ENCODE data around the gene RFTN2. TPM values are rescaled to one million over a fixed set of nuclear protein-coding genes. Genes with fewer than 3 reads are reported as not detected.

RFTN2 gene
- polyA plus RNA-seq, 1 of the 3 experiments (the other 2 are of a cell fraction) = 0.05 TPM

- H3K4me1 ChIP-seq (ENCODE audit: control insufficient read depth in 1 of 2, insufficient read depth in 2 of 2, low read depth in 1 of 2, low read length in 1 of 2) = no peaks in the 10 kb centered on the region
- no peaks in the 10 kb centered on the region for H3F3A ChIP-seq (replicated peaks; ENCODE audit: insufficient read depth)
- H3K27ac ChIP-seq (ENCODE audit: low read depth in 2 of 2, low read length in 1 of 2) = no peak overlapping the region
- 67% methylated on average over 3 of the region's 3 CpGs for WGBS (ENCODE audit: low lambda C conversion rate)
- H3K79me2 ChIP-seq (ENCODE audit: insufficient read depth) = no peaks in the 10 kb centered on the region
- no peaks in the 10 kb centered on the region for H3K9me3 ChIP-seq
- H4K20me1 ChIP-seq (ENCODE audit: insufficient read depth) = no peaks in the 10 kb centered on the region
- H3K27me3 ChIP-seq (ENCODE audit: insufficient read depth) = no peaks in the 10 kb centered on the region
- TF ChIP-seq ELF1 (IDR thresholded peaks at IDR 0.05) (no peak), RXRA (IDR thresholded peaks at IDR 0.05; ENCODE audit: borderline replicate concordance, low read depth) (no peak), RAD21 (IDR thresholded peaks at IDR 0.05; ENCODE audit: low read length) (no peak), SMC3 (IDR thresholded peaks at IDR 0.05; ENCODE audit: low read depth, low read length) (no peak), EP300 (IDR thresholded peaks at IDR 0.05; ENCODE audit: borderline replicate concordance in 1 of 2, low read depth in 1 of 2, low read length in 1 of 2) (no peak), GATA2 (CRISPR knock-in tag; IDR thresholded peaks at IDR 0.05) (no peak), SIN3A (IDR thresholded peaks at IDR 0.05; ENCODE audit: borderline replicate concordance, low read depth, low read length) (no peak), JUND (IDR thresholded peaks at IDR 0.05) (no peak), TEAD4 (IDR thresholded peaks at IDR 0.05; ENCODE audit: borderline replicate concordance, insufficient read depth) (no peak), PBX3 (IDR thresholded peaks at IDR 0.05) (no peak), TAF1 (IDR thresholded peaks at IDR 0.05; ENCODE audit: borderline replicate concordance, low read depth, low read length) (no peak), GABPA (IDR thresholded peaks at IDR 0.05; ENCODE audit: low read depth) (no peak), RFX5 (IDR thresholded peaks at IDR 0.05; ENCODE audit: low read length) (no peak), NRF1 (IDR thresholded peaks at IDR 0.05; ENCODE audit: low read depth, low read length) (no peak), YY1 (IDR thresholded peaks at IDR 0.05; ENCODE audit: low read depth) (no peak), MEF2A (IDR thresholded peaks at IDR 0.05; ENCODE audit: borderline replicate concordance, low read depth) (no peak)
- TF ChIP-seq, protein P1, sequence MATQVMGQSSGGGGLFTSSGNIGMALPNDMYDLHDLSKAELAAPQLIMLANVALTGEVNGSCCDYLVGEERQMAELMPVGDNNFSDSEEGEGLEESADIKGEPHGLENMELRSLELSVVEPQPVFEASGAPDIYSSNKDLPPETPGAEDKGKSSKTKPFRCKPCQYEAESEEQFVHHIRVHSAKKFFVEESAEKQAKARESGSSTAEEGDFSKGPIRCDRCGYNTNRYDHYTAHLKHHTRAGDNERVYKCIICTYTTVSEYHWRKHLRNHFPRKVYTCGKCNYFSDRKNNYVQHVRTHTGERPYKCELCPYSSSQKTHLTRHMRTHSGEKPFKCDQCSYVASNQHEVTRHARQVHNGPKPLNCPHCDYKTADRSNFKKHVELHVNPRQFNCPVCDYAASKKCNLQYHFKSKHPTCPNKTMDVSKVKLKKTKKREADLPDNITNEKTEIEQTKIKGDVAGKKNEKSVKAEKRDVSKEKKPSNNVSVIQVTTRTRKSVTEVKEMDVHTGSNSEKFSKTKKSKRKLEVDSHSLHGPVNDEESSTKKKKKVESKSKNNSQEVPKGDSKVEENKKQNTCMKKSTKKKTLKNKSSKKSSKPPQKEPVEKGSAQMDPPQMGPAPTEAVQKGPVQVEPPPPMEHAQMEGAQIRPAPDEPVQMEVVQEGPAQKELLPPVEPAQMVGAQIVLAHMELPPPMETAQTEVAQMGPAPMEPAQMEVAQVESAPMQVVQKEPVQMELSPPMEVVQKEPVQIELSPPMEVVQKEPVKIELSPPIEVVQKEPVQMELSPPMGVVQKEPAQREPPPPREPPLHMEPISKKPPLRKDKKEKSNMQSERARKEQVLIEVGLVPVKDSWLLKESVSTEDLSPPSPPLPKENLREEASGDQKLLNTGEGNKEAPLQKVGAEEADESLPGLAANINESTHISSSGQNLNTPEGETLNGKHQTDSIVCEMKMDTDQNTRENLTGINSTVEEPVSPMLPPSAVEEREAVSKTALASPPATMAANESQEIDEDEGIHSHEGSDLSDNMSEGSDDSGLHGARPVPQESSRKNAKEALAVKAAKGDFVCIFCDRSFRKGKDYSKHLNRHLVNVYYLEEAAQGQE (IDR thresholded peaks at IDR 0.05; ENCODE audit: low read depth, low read length) = no peak
- TF ChIP-seq, protein P2, sequence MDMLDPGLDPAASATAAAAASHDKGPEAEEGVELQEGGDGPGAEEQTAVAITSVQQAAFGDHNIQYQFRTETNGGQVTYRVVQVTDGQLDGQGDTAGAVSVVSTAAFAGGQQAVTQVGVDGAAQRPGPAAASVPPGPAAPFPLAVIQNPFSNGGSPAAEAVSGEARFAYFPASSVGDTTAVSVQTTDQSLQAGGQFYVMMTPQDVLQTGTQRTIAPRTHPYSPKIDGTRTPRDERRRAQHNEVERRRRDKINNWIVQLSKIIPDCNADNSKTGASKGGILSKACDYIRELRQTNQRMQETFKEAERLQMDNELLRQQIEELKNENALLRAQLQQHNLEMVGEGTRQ (IDR thresholded peaks at IDR 0.05; ENCODE audit: borderline replicate concordance, low read depth, low read length) = no peak
- TF ChIP-seq, protein P3, sequence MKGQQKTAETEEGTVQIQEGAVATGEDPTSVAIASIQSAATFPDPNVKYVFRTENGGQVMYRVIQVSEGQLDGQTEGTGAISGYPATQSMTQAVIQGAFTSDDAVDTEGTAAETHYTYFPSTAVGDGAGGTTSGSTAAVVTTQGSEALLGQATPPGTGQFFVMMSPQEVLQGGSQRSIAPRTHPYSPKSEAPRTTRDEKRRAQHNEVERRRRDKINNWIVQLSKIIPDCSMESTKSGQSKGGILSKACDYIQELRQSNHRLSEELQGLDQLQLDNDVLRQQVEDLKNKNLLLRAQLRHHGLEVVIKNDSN (IDR thresholded peaks at IDR 0.05; ENCODE audit: borderline replicate concordance, low read depth) = no peak
- TF ChIP-seq, protein P4, sequence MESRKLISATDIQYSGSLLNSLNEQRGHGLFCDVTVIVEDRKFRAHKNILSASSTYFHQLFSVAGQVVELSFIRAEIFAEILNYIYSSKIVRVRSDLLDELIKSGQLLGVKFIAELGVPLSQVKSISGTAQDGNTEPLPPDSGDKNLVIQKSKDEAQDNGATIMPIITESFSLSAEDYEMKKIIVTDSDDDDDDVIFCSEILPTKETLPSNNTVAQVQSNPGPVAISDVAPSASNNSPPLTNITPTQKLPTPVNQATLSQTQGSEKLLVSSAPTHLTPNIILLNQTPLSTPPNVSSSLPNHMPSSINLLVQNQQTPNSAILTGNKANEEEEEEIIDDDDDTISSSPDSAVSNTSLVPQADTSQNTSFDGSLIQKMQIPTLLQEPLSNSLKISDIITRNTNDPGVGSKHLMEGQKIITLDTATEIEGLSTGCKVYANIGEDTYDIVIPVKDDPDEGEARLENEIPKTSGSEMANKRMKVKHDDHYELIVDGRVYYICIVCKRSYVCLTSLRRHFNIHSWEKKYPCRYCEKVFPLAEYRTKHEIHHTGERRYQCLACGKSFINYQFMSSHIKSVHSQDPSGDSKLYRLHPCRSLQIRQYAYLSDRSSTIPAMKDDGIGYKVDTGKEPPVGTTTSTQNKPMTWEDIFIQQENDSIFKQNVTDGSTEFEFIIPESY (IDR thresholded peaks at IDR 0.05; ENCODE audit: borderline replicate concordance, low read depth) = no peak
- ChIA-PET POLR2A (no interaction called here), CTCF (no interaction called here)
- H2AFZ ChIP-seq (ENCODE audit: low read depth) = no peak overlapping the region
- no peak overlapping the region for H3K9ac ChIP-seq
- H3K4me3 ChIP-seq (ENCODE audit: low read depth in 2 of 2, low read length in 1 of 2) = no peak overlapping the region
- no peaks in the 10 kb centered on the region for H3K36me3 ChIP-seq (replicated peaks in 1 of 2; ENCODE audit: control insufficient read depth in 1 of 2, insufficient read depth in 2 of 2, low read length in 1 of 2)
- DNase-seq = no peak
- H3K4me2 ChIP-seq = no peak overlapping the region
- H3K9me2 ChIP-seq = no peaks in the 10 kb centered on the region
Observed at GRCh38 chr2:197614532-197614931, 60.9 kb downstream of the RFTN2 start.

Data from SK-N-SH (cell line).